Gastroesophageal sphincter (tissue), 4 donors: ENCODE measurements around the gene LARP1B. TPM values are rescaled to one million over a fixed set of nuclear protein-coding genes. Genes with fewer than 3 reads are reported as not detected.
"Not testable (repeated sequence)": the region's sequence is repeated elsewhere in the genome, so short reads cannot be mapped to it uniquely, and the experiment has no call there.

Experiments used
- ATAC-seq: fragments of 150-250 bp; one replicate; pipeline ENCODE4 v1.9.1; 2016; ENCODE audit warnings: mild to moderate bottlenecking, moderate library complexity
- H3K27ac ChIP-seq, 4 donors: fragments of 200-600 bp; sonication (generic) in 3 of 4; 1 replicate in 3 of 4; 2 replicates in 1 of 4; pipeline ENCODE4 v1.5.1; 2016 to 2019
- H3K27me3 ChIP-seq: fragments of 200-600 bp; sonication (generic); one replicate; pipeline ENCODE4 v1.5.1; 2019
- H3K36me3 ChIP-seq, 2 donors: fragments of 200-600 bp; sonication (generic); one replicate each; pipeline ENCODE4 v1.5.1; 2019; ENCODE audit warnings: control low read depth in 1 of 2
- H3K4me1 ChIP-seq, 3 donors: fragments of 200-600 bp; sonication (generic); 1 replicate in 2 of 3; 2 replicates in 1 of 3; pipeline ENCODE4 v1.5.1; 2016 to 2019; ENCODE audit warnings: control low read depth in 2 of 3
- H3K4me3 ChIP-seq, 2 donors: fragments of 200-600 bp; sonication (generic); one replicate each; pipeline ENCODE4 v1.5.1; 2019; ENCODE audit warnings: mild to moderate bottlenecking in 1 of 2, moderate library complexity in 1 of 2
- H3K9me3 ChIP-seq, 3 donors: fragments of 200-600 bp; sonication (generic); one replicate each; pipeline ENCODE4 v1.5.1; 2017 to 2019; ENCODE audit warnings: control low read depth in 2 of 3
- EP300 ChIP-seq: sonication (generic); formaldehyde crosslinking; IDR thresholded peaks from one replicate; pipeline ENCODE4 v1.6.1; 2017; ENCODE audit warnings: antibody characterized with exemption, mild to moderate bottlenecking
- POLR2A ChIP-seq, 2 donors: fragments of 450-650 bp; IDR thresholded peaks; one replicate each; pipeline ENCODE4 v1.6.1; 2017; ENCODE audit warnings: antibody characterized with exemption in 2 of 2, mild to moderate bottlenecking in 2 of 2, moderate library complexity in 1 of 2
- POLR2AphosphoS5 ChIP-seq: sonication (generic); formaldehyde crosslinking; IDR thresholded peaks from one replicate; pipeline ENCODE4 v1.6.1; 2017; ENCODE audit warnings: antibody characterized with exemption
- WGBS, 2 donors: methylation state at CpG; one replicate each; pipeline ENCODE4 v1.1.5; 2018; ENCODE audit warnings: low coverage in 1 of 2; 5-methylcytosine and 5-hydroxymethylcytosine counted together
- total RNA-seq, 4 donors: library from RNA; depleted of rRNA; stranded (reverse); fragments of >200 nt; gene quantifications; one replicate each; pipeline ENCODE4 v1.1.0, GENCODE V29; 2016
- TF ChIP-seq, protein P1 (sequence below), 4 experiments: fragments of 200-600 bp in 2 of 4; fragments of 450-650 bp in 2 of 4; sonication (generic) in 1 of 4; IDR thresholded peaks; one replicate each; pipeline ENCODE4 v1.5.1; 2017 to 2019; ENCODE audit warnings: antibody characterized with exemption in 4 of 4, mild to moderate bottlenecking in 2 of 4, moderate library complexity in 2 of 4

Gene LARP1B
- total RNA-seq: 10 to 100 TPM; 18.5 to 33.2 (median 26.4) TPM

GRCh38 chr4:128060699-128061565 is at the start of gene LARP1B:
Gene LARP1B (plus strand): TSS chr4:128061312. CDS start chr4:128074952, 13,640 bp downstream.
- Histone ChIP-seq H3K9me3 (no peaks in the 10 kb centered on the region), H3K27ac (peak within 1 kb of the TSS; percentile 77 to 98 (median 96)), H3K4me1 (peaks cover 0 to 29% (median 6%) of the 10 kb centered on the region in 3 donors), H3K36me3 (no peaks in the 10 kb centered on the region), H3K4me3 (peak within 1 kb of the TSS; percentile 56 to 93), H3K27me3 (no peaks in the 10 kb centered on the region)
- TF ChIP-seq, protein P1, sequence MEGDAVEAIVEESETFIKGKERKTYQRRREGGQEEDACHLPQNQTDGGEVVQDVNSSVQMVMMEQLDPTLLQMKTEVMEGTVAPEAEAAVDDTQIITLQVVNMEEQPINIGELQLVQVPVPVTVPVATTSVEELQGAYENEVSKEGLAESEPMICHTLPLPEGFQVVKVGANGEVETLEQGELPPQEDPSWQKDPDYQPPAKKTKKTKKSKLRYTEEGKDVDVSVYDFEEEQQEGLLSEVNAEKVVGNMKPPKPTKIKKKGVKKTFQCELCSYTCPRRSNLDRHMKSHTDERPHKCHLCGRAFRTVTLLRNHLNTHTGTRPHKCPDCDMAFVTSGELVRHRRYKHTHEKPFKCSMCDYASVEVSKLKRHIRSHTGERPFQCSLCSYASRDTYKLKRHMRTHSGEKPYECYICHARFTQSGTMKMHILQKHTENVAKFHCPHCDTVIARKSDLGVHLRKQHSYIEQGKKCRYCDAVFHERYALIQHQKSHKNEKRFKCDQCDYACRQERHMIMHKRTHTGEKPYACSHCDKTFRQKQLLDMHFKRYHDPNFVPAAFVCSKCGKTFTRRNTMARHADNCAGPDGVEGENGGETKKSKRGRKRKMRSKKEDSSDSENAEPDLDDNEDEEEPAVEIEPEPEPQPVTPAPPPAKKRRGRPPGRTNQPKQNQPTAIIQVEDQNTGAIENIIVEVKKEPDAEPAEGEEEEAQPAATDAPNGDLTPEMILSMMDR (IDR thresholded peaks at IDR 0.05): no peak
- peak; percentile 76 for TF ChIP-seq POLR2AphosphoS5
- peak; percentile 74 to 81 for TF ChIP-seq POLR2A (IDR thresholded peaks at IDR 0.05)
- 0% methylated on average over 2 of the region's 112 CpGs; no CpG with 5 or more reads in 1 of the 2 donors for WGBS, 2 donors
- peak; percentile 97 for ATAC-seq

- H3K4me1 ChIP-seq: no peaks in the 10 kb centered on the region
- no peaks in the 10 kb centered on the region for H3K27me3 ChIP-seq
- no peak overlapping the region for H3K27ac ChIP-seq
- H3K4me3 ChIP-seq: no peak overlapping the region
- no peak for ATAC-seq
- H3K9me3 ChIP-seq: no peaks in the 10 kb centered on the region
- H3K36me3 ChIP-seq: peaks cover 0 to 99% of the 10 kb centered on the region in 2 donors
- TF ChIP-seq, protein P1 (IDR thresholded peaks at IDR 0.05): no peak
- TF ChIP-seq POLR2AphosphoS5 (no peak), EP300 (no peak), POLR2A (IDR thresholded peaks at IDR 0.05) (no peak)
These were observed 35.8 kb upstream of the LARP1B start for GRCh38 chr4:128025319-128025718.

GRCh38 chr4:128029907-128030306 is 31.2 kb upstream of the LARP1B start:
- TF ChIP-seq POLR2AphosphoS5 (no peak), EP300 (no peak), POLR2A (IDR thresholded peaks at IDR 0.05) (no peak)
- Histone ChIP-seq H3K27ac (no peak overlapping the region), H3K36me3 (peaks cover 0 to 77% of the 10 kb centered on the region in 2 donors), H3K4me1 (no peaks in the 10 kb centered on the region), H3K27me3 (no peaks in the 10 kb centered on the region), H3K4me3 (no peak overlapping the region), H3K9me3 (no peaks in the 10 kb centered on the region)
- 97 to 98% methylated on average over 4 of the region's 4 CpGs for WGBS, 2 donors
- no peak for ATAC-seq

DNA sequence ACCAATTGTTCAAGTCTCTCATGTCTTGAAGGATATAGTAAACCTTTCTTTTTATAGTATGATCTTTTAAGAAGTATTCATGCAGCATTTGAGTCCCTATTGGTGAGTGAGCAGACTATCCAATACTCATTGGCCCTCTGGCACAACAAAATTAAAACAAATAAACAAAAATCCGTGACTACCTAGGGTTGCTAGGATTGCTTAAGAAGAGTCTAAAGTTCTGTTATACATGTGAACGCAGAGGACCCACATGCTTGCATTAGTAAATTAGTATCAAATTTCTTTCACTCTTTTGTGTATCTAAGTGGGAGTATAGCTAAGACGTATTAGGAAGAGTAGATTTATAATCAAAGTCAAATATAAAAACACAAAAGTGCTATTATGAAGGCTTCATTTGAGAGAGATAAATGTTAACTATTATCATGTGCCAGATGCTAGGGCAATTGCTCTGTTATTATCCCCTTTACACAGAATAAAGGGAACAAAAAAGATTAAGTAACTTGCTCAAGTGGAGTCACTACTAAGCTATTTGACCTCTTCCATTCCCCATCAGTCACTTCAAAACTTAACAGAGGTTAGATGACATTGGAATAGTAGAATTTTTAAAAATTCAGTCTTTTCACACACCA is 29.2 kb upstream of the LARP1B start:
- TF ChIP-seq EP300: no peak
- TF ChIP-seq, protein P1 (IDR thresholded peaks at IDR 0.05): no peak
- TF ChIP-seq POLR2AphosphoS5: no peak
- no peak for TF ChIP-seq POLR2A (IDR thresholded peaks at IDR 0.05)
- 74 to 85% methylated on average over 3 of the region's 3 CpGs for whole genome bisulfite sequencing, 2 donors
- no peak for ATAC-seq

GRCh38 chr4:128039568-128039967 is 21.5 kb upstream of the LARP1B start:
- no peaks in the 10 kb centered on the region for H3K36me3 ChIP-seq
- no peak for ATAC-seq
- H3K4me3 ChIP-seq: no peak overlapping the region
- WGBS, 2 donors: 86 to 91% methylated on average over 1 of the region's 1 CpG
- no peak overlapping the region for H3K27ac ChIP-seq
- no peaks in the 10 kb centered on the region for H3K4me1 ChIP-seq
- TF ChIP-seq EP300 (no peak), POLR2AphosphoS5 (no peak), POLR2A (IDR thresholded peaks at IDR 0.05) (no peak)
- TF ChIP-seq, protein P1 (IDR thresholded peaks at IDR 0.05): no peak
- H3K9me3 ChIP-seq: no peaks in the 10 kb centered on the region
- H3K27me3 ChIP-seq: no peaks in the 10 kb centered on the region

More for the DNA sequence above, 29.2 kb upstream of the LARP1B start:
- H3K36me3 ChIP-seq: peaks cover 0 to 58% of the 10 kb centered on the region in 2 donors
- no peak overlapping the region for H3K27ac ChIP-seq
- H3K27me3 ChIP-seq: no peaks in the 10 kb centered on the region
- H3K4me1 ChIP-seq: no peaks in the 10 kb centered on the region
- H3K4me3 ChIP-seq: no peak overlapping the region
- no peaks in the 10 kb centered on the region for H3K9me3 ChIP-seq

GRCh38 chr4:128047019-128047418 is 14.1 kb upstream of the LARP1B start:
- H3K36me3 ChIP-seq, ATAC-seq: not testable (repeated sequence)

GRCh38 chr4:128047514-128047913 is 13.6 kb upstream of the LARP1B start:
- WGBS, 2 donors: no CpG with 5 or more reads among the region's 34 CpGs
- H3K4me1 ChIP-seq, ATAC-seq, H3K27ac ChIP-seq, H3K4me3 ChIP-seq, H3K9me3 ChIP-seq, H3K27me3 ChIP-seq, H3K36me3 ChIP-seq: not testable (repeated sequence)

More at GRCh38 chr4:128047019-128047418, 14.1 kb upstream of the LARP1B start:
- not testable (repeated sequence) for H3K27me3 ChIP-seq, H3K4me1 ChIP-seq, H3K4me3 ChIP-seq, H3K9me3 ChIP-seq, H3K27ac ChIP-seq
- WGBS, 2 donors: 88% methylated on average over 8 of the region's 9 CpGs; no CpG with 5 or more reads in 1 of the 2 donors

- H3K4me3 ChIP-seq, H3K9me3 ChIP-seq, ATAC-seq, H3K4me1 ChIP-seq, H3K27me3 ChIP-seq, H3K36me3 ChIP-seq, H3K27ac ChIP-seq: not testable (repeated sequence)
- WGBS, 2 donors: 78 to 92% methylated on average over 9 to 10 of the region's 10 CpGs
These were observed 9.9 kb upstream of the LARP1B start for GRCh38 chr4:128051229-128051628.
